ENCODE results near the gene RNF40.

RNF40 gene

DNA sequence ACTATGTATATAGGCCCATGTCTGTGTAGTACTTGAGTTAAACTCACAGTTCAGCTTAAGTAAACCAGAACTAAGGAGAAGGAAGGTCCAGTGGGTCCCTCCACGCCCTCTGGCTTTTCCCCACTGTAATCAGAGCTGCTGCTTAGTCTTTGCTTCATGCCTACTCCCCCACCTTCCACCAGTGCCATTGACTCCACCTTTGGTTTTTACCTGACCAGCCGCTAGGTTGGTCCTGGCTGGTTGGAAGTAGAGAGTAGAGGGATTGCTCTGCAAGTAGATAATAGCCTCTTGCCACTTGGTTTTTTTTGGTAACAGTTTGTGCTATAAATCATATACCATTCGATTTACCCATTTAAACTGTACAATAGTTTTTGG lies 36.7 kb upstream of the RNF40 start:
- peaks cover 97% of the 10 kb centered on the region for H3K36me3 ChIP-seq (ENCODE audit: control insufficient read depth, insufficient read depth, low read length, severe bottlenecking)

GRCh38 chr16:30728321-30728720 lies 33.8 kb upstream of the RNF40 start:
- Histone ChIP-seq H3K9me3 (ENCODE audit: control insufficient read depth, low read length) (no peaks in the 10 kb centered on the region), H3K36me3 (ENCODE audit: control insufficient read depth, insufficient read depth, low read length, severe bottlenecking) (peaks cover 98% of the 10 kb centered on the region)
- no peak for DNase-seq (ENCODE audit: low read depth)

More for the DNA sequence above, 36.7 kb upstream of the RNF40 start:
- no peaks in the 10 kb centered on the region for H3K27me3 ChIP-seq (replicated peaks; ENCODE audit: control insufficient read depth, insufficient read depth, low read length)
- no peak overlapping the region for H3K9ac ChIP-seq (ENCODE audit: low read length)
- peaks cover 24% of the 10 kb centered on the region for H3K4me1 ChIP-seq (ENCODE audit: control insufficient read depth, insufficient read depth, low read length)
- no peak for DNase-seq (ENCODE audit: low read depth)
- H3K9me3 ChIP-seq (ENCODE audit: control insufficient read depth, low read length) = no peaks in the 10 kb centered on the region
- no peak overlapping the region for H3K4me3 ChIP-seq (ENCODE audit: low read length)

GRCh38 chr16:30728899-30729672 lies 33.0 kb upstream of the RNF40 start:
- no peaks in the 10 kb centered on the region for H3K27me3 ChIP-seq (replicated peaks; ENCODE audit: control insufficient read depth, insufficient read depth, low read length)
- no peak overlapping the region for H3K9ac ChIP-seq (ENCODE audit: low read length)
- DNase-seq (ENCODE audit: low read depth) = no peak
- H3K4me1 ChIP-seq (ENCODE audit: control insufficient read depth, insufficient read depth, low read length) = no peaks in the 10 kb centered on the region
- peaks cover 98% of the 10 kb centered on the region for H3K36me3 ChIP-seq (ENCODE audit: control insufficient read depth, insufficient read depth, low read length, severe bottlenecking)
- H3K4me3 ChIP-seq (ENCODE audit: low read length) = no peak overlapping the region
- H3K9me3 ChIP-seq (ENCODE audit: control insufficient read depth, low read length) = no peaks in the 10 kb centered on the region

More at GRCh38 chr16:30728321-30728720, 33.8 kb upstream of the RNF40 start:
- Histone ChIP-seq H3K9ac (ENCODE audit: low read length) (no peak overlapping the region), H3K4me1 (ENCODE audit: control insufficient read depth, insufficient read depth, low read length) (no peaks in the 10 kb centered on the region), H3K4me3 (ENCODE audit: low read length) (no peak overlapping the region), H3K27me3 (replicated peaks; ENCODE audit: control insufficient read depth, insufficient read depth, low read length) (no peaks in the 10 kb centered on the region)

DNA sequence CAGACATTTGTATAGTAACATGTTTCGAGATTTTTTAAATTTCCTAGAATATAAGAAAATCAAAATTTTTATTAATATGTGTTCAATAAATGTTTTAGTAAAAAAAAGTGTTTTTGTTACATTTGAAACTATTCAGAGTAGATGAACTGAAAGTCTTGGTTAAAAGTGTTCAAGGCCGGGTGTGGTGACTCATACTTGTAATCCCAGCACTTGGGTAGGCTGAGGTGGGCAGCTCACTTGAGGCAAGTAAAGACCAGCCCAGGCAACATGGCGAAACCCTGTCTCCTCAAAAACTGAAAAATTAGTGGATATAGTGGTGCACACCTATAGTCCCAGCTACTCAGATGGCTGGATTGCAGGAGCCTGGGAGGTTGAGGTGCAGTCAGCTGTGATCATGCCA lies 30.7 kb upstream of the RNF40 start:
- no peaks in the 10 kb centered on the region for H3K4me1 ChIP-seq (ENCODE audit: control insufficient read depth, insufficient read depth, low read length)
- no peaks in the 10 kb centered on the region for H3K27me3 ChIP-seq (replicated peaks; ENCODE audit: control insufficient read depth, insufficient read depth, low read length)
- no peak overlapping the region for H3K9ac ChIP-seq (ENCODE audit: low read length)
- DNase-seq (ENCODE audit: low read depth) = no peak
- H3K36me3 ChIP-seq (ENCODE audit: control insufficient read depth, insufficient read depth, low read length, severe bottlenecking) = peaks cover 95% of the 10 kb centered on the region
- H3K4me3 ChIP-seq (ENCODE audit: low read length) = no peak overlapping the region
- no peaks in the 10 kb centered on the region for H3K9me3 ChIP-seq (ENCODE audit: control insufficient read depth, low read length)

DNA sequence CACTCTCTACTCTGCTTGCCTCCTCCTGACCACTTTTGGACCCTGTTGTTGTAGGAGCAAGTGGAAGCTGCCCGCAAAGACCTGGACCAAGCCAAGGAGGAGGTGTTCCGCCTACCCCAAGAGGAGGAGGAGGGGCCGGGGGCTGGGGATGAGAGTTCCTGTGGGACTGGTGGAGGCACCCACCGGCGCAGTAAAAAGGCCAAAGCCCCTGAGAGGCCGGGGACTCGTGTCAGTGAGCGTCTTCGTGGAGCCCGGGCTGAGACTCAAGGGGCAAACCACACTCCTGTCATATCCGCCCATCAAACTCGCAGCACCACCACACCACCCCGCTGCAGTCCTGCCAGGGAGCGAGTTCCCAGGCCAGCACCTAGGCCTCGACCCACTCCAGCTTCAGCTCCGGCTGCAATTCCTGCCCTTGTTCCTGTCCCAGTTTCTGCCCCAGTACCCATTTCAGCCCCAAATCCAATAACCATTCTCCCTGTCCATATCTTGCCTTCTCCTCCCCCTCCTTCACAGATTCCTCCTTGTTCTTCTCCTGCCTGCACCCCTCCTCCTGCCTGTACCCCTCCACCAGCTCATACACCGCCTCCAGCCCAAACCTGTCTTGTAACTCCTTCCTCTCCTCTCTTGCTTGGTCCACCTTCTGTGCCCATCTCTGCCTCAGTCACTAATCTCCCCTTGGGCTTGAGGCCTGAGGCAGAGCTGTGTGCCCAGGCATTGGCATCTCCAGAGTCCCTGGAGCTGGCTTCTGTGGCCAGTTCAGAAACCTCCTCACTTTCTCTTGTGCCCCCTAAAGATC lies 24.9 kb upstream of the RNF40 start:
- H3K9ac ChIP-seq (ENCODE audit: low read length) = no peak overlapping the region
- peaks cover 23% of the 10 kb centered on the region for H3K4me1 ChIP-seq (ENCODE audit: control insufficient read depth, insufficient read depth, low read length)
- DNase-seq (ENCODE audit: low read depth) = no peak
- no peak overlapping the region for H3K4me3 ChIP-seq (ENCODE audit: low read length)
- H3K9me3 ChIP-seq (ENCODE audit: control insufficient read depth, low read length) = no peaks in the 10 kb centered on the region
- peaks cover 80% of the 10 kb centered on the region for H3K36me3 ChIP-seq (ENCODE audit: control insufficient read depth, insufficient read depth, low read length, severe bottlenecking)
- no peaks in the 10 kb centered on the region for H3K27me3 ChIP-seq (replicated peaks; ENCODE audit: control insufficient read depth, insufficient read depth, low read length)

GRCh38 chr16:30737794-30738648 lies 24.1 kb upstream of the RNF40 start:
- Histone ChIP-seq H3K27me3 (replicated peaks; ENCODE audit: control insufficient read depth, insufficient read depth, low read length) (no peaks in the 10 kb centered on the region), H3K4me1 (ENCODE audit: control insufficient read depth, insufficient read depth, low read length) (peaks cover 23% of the 10 kb centered on the region), H3K36me3 (ENCODE audit: control insufficient read depth, insufficient read depth, low read length, severe bottlenecking) (peaks cover 76% of the 10 kb centered on the region), H3K4me3 (ENCODE audit: low read length) (no peak overlapping the region), H3K9ac (ENCODE audit: low read length) (no peak overlapping the region), H3K9me3 (ENCODE audit: control insufficient read depth, low read length) (no peaks in the 10 kb centered on the region)
- DNase-seq (ENCODE audit: low read depth) = no peak

DNA sequence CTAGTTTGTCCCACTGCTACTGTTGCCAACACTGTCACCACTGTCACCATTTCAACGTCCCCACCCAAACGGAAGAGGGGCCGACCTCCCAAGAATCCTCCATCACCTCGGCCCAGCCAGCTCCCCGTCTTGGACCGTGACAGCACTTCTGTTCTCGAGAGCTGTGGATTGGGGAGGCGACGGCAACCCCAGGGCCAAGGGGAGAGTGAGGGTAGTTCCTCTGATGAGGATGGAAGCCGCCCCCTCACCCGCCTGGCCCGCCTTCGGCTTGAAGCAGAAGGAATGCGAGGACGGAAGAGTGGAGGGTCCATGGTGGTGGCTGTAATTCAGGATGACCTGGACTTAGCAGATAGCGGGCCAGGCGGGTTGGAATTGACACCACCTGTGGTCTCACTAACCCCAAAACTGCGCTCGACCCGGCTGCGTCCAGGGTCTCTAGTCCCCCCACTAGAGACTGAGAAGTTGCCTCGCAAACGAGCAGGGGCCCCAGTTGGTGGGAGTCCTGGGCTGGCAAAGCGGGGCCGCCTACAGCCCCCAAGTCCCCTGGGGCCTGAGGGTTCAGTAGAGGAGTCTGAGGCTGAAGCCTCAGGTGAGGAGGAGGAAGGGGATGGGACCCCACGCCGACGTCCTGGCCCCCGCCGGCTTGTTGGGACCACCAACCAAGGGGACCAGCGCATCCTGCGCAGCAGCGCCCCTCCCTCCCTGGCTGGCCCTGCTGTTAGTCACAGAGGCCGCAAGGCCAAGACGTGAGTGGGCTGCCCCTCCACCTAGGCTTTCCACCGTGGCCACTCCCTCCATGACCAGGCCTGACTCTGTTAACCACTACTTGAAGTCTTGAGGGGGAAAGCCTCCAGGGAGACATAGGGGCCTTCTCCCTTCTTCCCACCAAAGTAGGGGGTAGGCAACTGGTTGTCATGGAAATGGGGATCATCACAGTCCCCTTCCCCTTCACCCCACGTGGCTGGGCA lies 22.9 kb upstream of the RNF40 start:
- Histone ChIP-seq H3K9ac (ENCODE audit: low read length) (no peak overlapping the region), H3K4me1 (ENCODE audit: control insufficient read depth, insufficient read depth, low read length) (peaks cover 29% of the 10 kb centered on the region), H3K4me3 (ENCODE audit: low read length) (no peak overlapping the region), H3K36me3 (ENCODE audit: control insufficient read depth, insufficient read depth, low read length, severe bottlenecking) (peaks cover 70% of the 10 kb centered on the region), H3K9me3 (ENCODE audit: control insufficient read depth, low read length) (no peaks in the 10 kb centered on the region), H3K27me3 (replicated peaks; ENCODE audit: control insufficient read depth, insufficient read depth, low read length) (no peaks in the 10 kb centered on the region)
- DNase-seq (ENCODE audit: low read depth) = no peak

DNA sequence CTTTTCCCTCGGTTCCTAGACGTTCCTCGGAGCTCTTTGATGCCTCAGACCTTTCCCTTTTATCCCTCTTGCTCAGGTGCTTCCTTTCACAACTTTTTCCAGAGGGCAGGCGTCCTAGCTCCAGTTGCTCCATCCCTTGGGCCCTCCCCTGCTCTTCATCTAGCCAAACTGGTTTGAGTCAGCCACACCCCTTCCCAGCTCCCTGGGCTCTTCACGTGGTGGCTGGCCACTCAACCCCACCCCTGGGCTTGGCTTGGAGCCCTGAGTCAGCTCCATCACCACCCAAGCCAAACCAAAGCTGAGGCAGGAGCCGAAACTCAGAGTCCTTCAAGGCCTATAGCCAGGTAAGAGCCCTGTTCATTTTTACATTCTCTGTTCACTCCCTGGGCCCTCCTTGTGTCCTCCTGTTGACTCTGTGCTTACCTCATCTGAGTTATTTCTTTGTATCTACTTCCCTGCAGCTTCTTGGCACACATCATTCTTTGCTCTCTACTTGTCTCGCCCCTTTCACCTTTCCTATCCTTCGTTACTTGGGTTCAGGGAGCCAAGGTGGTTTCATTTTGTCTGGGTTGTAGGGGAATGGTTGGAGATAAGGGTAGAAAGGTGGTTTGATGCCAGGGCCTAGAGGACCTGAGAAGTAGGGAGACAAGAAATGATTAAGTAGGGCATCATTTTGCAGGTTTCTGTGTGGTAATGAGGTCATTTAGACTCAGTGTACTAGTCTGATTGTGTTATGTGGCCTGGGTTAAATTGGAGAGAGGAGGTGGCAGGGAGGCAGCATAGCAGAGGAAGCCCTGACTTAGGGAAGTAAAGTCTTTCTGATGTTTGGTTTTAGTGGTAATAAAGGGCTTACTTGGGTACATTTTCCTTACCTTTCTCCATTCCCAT lies 21.5 kb upstream of the RNF40 start:
- H3K27me3 ChIP-seq (replicated peaks; ENCODE audit: control insufficient read depth, insufficient read depth, low read length) = no peaks in the 10 kb centered on the region
- peaks cover 29% of the 10 kb centered on the region for H3K4me1 ChIP-seq (ENCODE audit: control insufficient read depth, insufficient read depth, low read length)
- H3K36me3 ChIP-seq (ENCODE audit: control insufficient read depth, insufficient read depth, low read length, severe bottlenecking) = peaks cover 72% of the 10 kb centered on the region
- H3K9ac ChIP-seq (ENCODE audit: low read length) = no peak overlapping the region
- H3K4me3 ChIP-seq (ENCODE audit: low read length) = peak overlapping the region; percentile 6
- peak; percentile 43 for DNase-seq (ENCODE audit: low read depth)
- H3K9me3 ChIP-seq (ENCODE audit: control insufficient read depth, low read length) = no peaks in the 10 kb centered on the region

DNA sequence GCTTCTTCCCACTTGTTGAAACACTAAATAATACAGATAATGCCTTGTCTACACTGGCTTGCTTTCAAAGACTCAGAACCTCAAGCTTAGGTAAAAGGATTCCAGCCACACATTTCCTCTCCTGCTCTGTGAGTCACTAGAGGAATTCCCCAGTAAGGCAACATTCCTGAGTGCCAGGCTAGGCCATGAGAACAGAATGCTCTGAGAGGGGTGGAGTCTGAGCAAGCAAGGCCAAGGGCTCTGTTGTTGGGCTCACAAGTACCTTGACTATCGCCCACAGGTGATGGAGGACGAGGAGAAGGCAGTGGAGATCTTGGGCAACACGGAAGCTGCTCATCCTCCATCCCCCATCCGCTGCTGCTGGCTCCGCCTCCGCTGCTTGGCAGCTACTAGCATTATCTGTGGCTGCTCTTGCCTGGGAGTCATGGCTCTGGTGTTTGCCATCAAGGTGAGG lies 20.6 kb upstream of the RNF40 start:
- peak; percentile 75 for DNase-seq (ENCODE audit: low read depth)
- no peak overlapping the region for H3K4me3 ChIP-seq (ENCODE audit: low read length)
- peaks cover 66% of the 10 kb centered on the region for H3K36me3 ChIP-seq (ENCODE audit: control insufficient read depth, insufficient read depth, low read length, severe bottlenecking)
- peaks cover 29% of the 10 kb centered on the region for H3K4me1 ChIP-seq (ENCODE audit: control insufficient read depth, insufficient read depth, low read length)
- no peaks in the 10 kb centered on the region for H3K27me3 ChIP-seq (replicated peaks; ENCODE audit: control insufficient read depth, insufficient read depth, low read length)
- H3K9ac ChIP-seq (ENCODE audit: low read length) = no peak overlapping the region
- no peaks in the 10 kb centered on the region for H3K9me3 ChIP-seq (ENCODE audit: control insufficient read depth, low read length)

Data from adipocyte (in vitro differentiated cells).